HL-60 (cell line): ENCODE measurements around the gene PAQR5.

Experiments used
- DNase-seq, 2 experiments: peaks; one replicate each; pipeline ENCODE4 v3.0.0-alpha.2; 2010 to 2020; ENCODE audit warnings: low read depth in 1 of 2, low spot score in 1 of 2
- H3K27ac ChIP-seq: fragments of 250-450 bp; sonication (Bioruptor Pico); replicated peaks from 2 replicates; pipeline ENCODE4 v1.5.1; 2020; ENCODE audit warnings: mild to moderate bottlenecking, moderate library complexity
- H3K27me3 ChIP-seq: fragments of 250-450 bp; sonication (Bioruptor Pico); 2 replicates; pipeline ENCODE4 v1.5.1; 2021; ENCODE audit warnings: mild to moderate bottlenecking, moderate library complexity; ENCODE audit not compliant: insufficient read depth, poor library complexity, severe bottlenecking
- H3K4me3 ChIP-seq: replicated peaks from 2 replicates; pipeline ENCODE4 v1.5.1; 2011; ENCODE audit warnings: mild to moderate bottlenecking, control low read depth, low read length; ENCODE audit not compliant: insufficient read depth
- CTCF ChIP-seq: IDR thresholded peaks from one replicate; pipeline ENCODE4 v1.5.1; 2011; ENCODE audit warnings: low read length, control low read depth, inconsistent platforms; ENCODE audit not compliant: insufficient read depth
- GABPA ChIP-seq: IDR thresholded peaks from 2 replicates; pipeline ENCODE4 v1.6.1; 2012; ENCODE audit warnings: low read depth
- POLR2AphosphoS5 ChIP-seq: IDR thresholded peaks from 2 replicates; pipeline ENCODE4 v1.6.1; 2012; ENCODE audit warnings: low read depth
- REST ChIP-seq: IDR thresholded peaks from 2 replicates; pipeline ENCODE4 v1.6.1; 2012; ENCODE audit warnings: low read depth; ENCODE audit not compliant: insufficient replicate concordance
- SPI1 ChIP-seq: IDR thresholded peaks from 2 replicates; pipeline ENCODE4 v1.6.1; 2012; ENCODE audit warnings: low read depth, mild to moderate bottlenecking, borderline replicate concordance

PAQR5 gene

GRCh38 chr15:69391046-69391757, 92.5 kb downstream of the PAQR5 start:
- no peak for TF ChIP-seq CTCF
- no peak for TF ChIP-seq GABPA
- no peak for TF ChIP-seq SPI1
- no peak for TF ChIP-seq POLR2AphosphoS5
- TF ChIP-seq REST: no peak
- Histone ChIP-seq H3K4me3 (no peak overlapping the region), H3K27ac (no peak overlapping the region), H3K27me3 (no peaks in the 10 kb centered on the region)
- DNase-seq: no peak

GRCh38 chr15:69392352-69392751, 93.6 kb downstream of the PAQR5 start:
- Histone ChIP-seq H3K27ac (no peak overlapping the region), H3K4me3 (no peak overlapping the region), H3K27me3 (no peaks in the 10 kb centered on the region)
- no peak for DNase-seq
- TF ChIP-seq GABPA (no peak), REST (no peak), SPI1 (no peak), CTCF (no peak), POLR2AphosphoS5 (no peak)

- Histone ChIP-seq H3K27me3 (no peaks in the 10 kb centered on the region), H3K27ac (no peak overlapping the region), H3K4me3 (no peak overlapping the region)
- no peak for DNase-seq
- TF ChIP-seq REST: no peak
- TF ChIP-seq CTCF: no peak
- TF ChIP-seq SPI1: no peak
- TF ChIP-seq POLR2AphosphoS5: no peak
- no peak for TF ChIP-seq GABPA
Observed at GRCh38 chr15:69393831-69394491, 95.2 kb downstream of the PAQR5 start.
